Panc1 (cell line): ENCODE data around the gene MACIR. TPM values are rescaled to one million over a fixed set of nuclear protein-coding genes. Genes with fewer than 3 reads are reported as not detected.

Experiments
- ATAC-seq: fragments of 200-7000 bp; cut with Tn5 transposase; 2 replicates; pipeline ENCODE4 v1.9.1; 2020; ENCODE audit warnings: mild to moderate bottlenecking, moderate library complexity
- BruUV-seq: library from RNA; stranded (reverse); fragments of 400-500 nt; replicated peaks from 2 replicates; lab custom pipeline; 2021; lab: Mats Ljungman, UMichigan
- CTCF ChIA-PET: fragments of 300-600 bp; sonication (Branson Sonifier 250); formaldehyde crosslinking; loops from one replicate; lab custom pipeline; 2022; ENCODE audit warnings: antibody characterized with exemption; lab: Charles Lee
- POLR2A ChIA-PET: fragments of 300-600 bp; sonication (Branson Sonifier 250); formaldehyde crosslinking; loops from one replicate; lab custom pipeline; 2022; ENCODE audit warnings: antibody characterized with exemption; lab: Charles Lee
- DNase-seq: peaks from one replicate; pipeline ENCODE4 v3.0.0-alpha.2; 2010; ENCODE audit warnings: low read depth, low spot score
- H3K27ac ChIP-seq: 2 replicates; pipeline ENCODE4 v1.5.1; 2011; ENCODE audit warnings: mild to moderate bottlenecking, low read length, inconsistent platforms
- H3K27me3 ChIP-seq: fragments of 200-500 bp; sonication (Bioruptor generic); 2 replicates; pipeline ENCODE4 v1.6.0; 2014; ENCODE audit warnings: low read length, inconsistent platforms; ENCODE audit not compliant: control insufficient read depth, insufficient read depth
- H3K36me3 ChIP-seq: fragments of 200-500 bp; sonication (Bioruptor generic); 2 replicates; pipeline ENCODE4 v1.5.1; 2014; ENCODE audit warnings: inconsistent platforms, mild to moderate bottlenecking, low read length, moderate library complexity; ENCODE audit not compliant: control insufficient read depth, insufficient read depth
- H3K4me1 ChIP-seq: 2 replicates; pipeline ENCODE4 v1.5.1; 2011; ENCODE audit warnings: inconsistent platforms, mild to moderate bottlenecking, low read length, moderate library complexity; ENCODE audit not compliant: control insufficient read depth, insufficient read depth
- H3K4me3 ChIP-seq, 2 experiments: 2 replicates each; pipeline ENCODE4 v1.5.1; 2011 to 2012; ENCODE audit warnings: low read depth in 2 of 2, low read length in 2 of 2, mild to moderate bottlenecking in 2 of 2, inconsistent platforms in 1 of 2, moderate library complexity in 1 of 2
- H3K9me3 ChIP-seq: fragments of 200-500 bp; sonication (Bioruptor generic); 2 replicates; pipeline ENCODE4 v1.5.1; 2014; ENCODE audit warnings: low read depth, mild to moderate bottlenecking, inconsistent platforms, low read length, moderate library complexity; ENCODE audit not compliant: control insufficient read depth, insufficient read depth
- CTCF ChIP-seq: fragments of 450-650 bp; IDR thresholded peaks from 2 replicates; pipeline ENCODE4 v1.5.1; 2017; ENCODE audit warnings: mild to moderate bottlenecking
- POLR2AphosphoS5 ChIP-seq: IDR thresholded peaks from 2 replicates; pipeline ENCODE4 v1.6.1; 2012; ENCODE audit warnings: mild to moderate bottlenecking, low read depth, low read length, moderate library complexity
- REST ChIP-seq, 2 experiments: IDR thresholded peaks; 2 replicates each; pipeline ENCODE4 v1.6.1; 2011 to 2012; ENCODE audit warnings: low read depth in 2 of 2, control low read depth in 1 of 2, low read length in 1 of 2, mild to moderate bottlenecking in 1 of 2, moderate library complexity in 1 of 2; ENCODE audit not compliant: insufficient read depth in 1 of 2
- SIN3A ChIP-seq: IDR thresholded peaks from 2 replicates; pipeline ENCODE4 v1.6.1; 2012; ENCODE audit warnings: low read depth, mild to moderate bottlenecking, low read length, moderate library complexity, borderline replicate concordance; ENCODE audit not compliant: insufficient read depth
- TCF7L2 ChIP-seq: IDR thresholded peaks from 2 replicates; pipeline ENCODE4 v1.6.1; 2011; ENCODE audit warnings: mild to moderate bottlenecking, low read depth, low read length, inconsistent platforms
- in situ Hi-C: cut with HindIII; loops from 2 replicates; pipeline ENCODE4 v1.10.0; 2016; ENCODE audit warnings: low sequenced_read_pairs, low pct_unique_long_range_greater_than_20kb
- intact Hi-C: fragments of 100-400 bp; cut with micrococcal nuclease; formaldehyde crosslinking; loops from one replicate; pipeline ENCODE4 v1.10.0; 2022; ENCODE audit not compliant: unreplicated experiment
- total RNA-seq: library from RNA; stranded (reverse); gene quantifications from one replicate; pipeline ENCODE4 v1.2.1, GENCODE V29; 2021; ENCODE audit not compliant: unreplicated experiment

Gene MACIR
- total RNA-seq, 1 experiment from 2014 or later: 11.0 TPM

- ATAC-seq (no peak), DNase-seq (no peak)
- H3K9me3 ChIP-seq: no peaks in the 10 kb centered on the region
- intact Hi-C loops (no loop called here), in situ Hi-C loops (no loop called here)
- H3K4me1 ChIP-seq: peaks cover 3% of the 10 kb centered on the region
- no peak overlapping the region for H3K27ac ChIP-seq
- H3K36me3 ChIP-seq: no peaks in the 10 kb centered on the region
- no peak overlapping the region for H3K4me3 ChIP-seq
- POLR2A ChIA-PET: interaction anchor here (0.7 kb wide), 1 partner anchor 72 kb away, joined by 6 read pairs; no protein-coding TSS in a partner anchor
- no TSS peak for BruUV-seq
- TF ChIP-seq TCF7L2 (no peak), REST (IDR thresholded peaks at IDR 0.05; ENCODE audit: insufficient read depth in 1 of 2, low read depth in 2 of 2, low read length in 1 of 2) (no peak), SIN3A (no peak), CTCF (no peak), POLR2AphosphoS5 (no peak)
- CTCF ChIA-PET: no interaction called here
- no peaks in the 10 kb centered on the region for H3K27me3 ChIP-seq
These were observed 25.3 kb downstream of the MACIR start for GRCh38 chr5:103283869-103284268.

- no peak for ATAC-seq
These were observed 28.1 kb downstream of the MACIR start for GRCh38 chr5:103286622-103287021.

More at GRCh38 chr5:103286622-103287021, 28.1 kb downstream of the MACIR start:
- Histone ChIP-seq H3K36me3 (no peaks in the 10 kb centered on the region), H3K27me3 (no peaks in the 10 kb centered on the region), H3K4me3 (no peak overlapping the region), H3K9me3 (no peaks in the 10 kb centered on the region), H3K27ac (no peak overlapping the region), H3K4me1 (peaks cover 3% of the 10 kb centered on the region)
- ChIA-PET POLR2A (no interaction called here), CTCF (no interaction called here)
- in situ Hi-C loops (no loop called here), intact Hi-C loops (no loop called here)
- TF ChIP-seq CTCF (no peak), REST (IDR thresholded peaks at IDR 0.05; ENCODE audit: insufficient read depth in 1 of 2, low read depth in 2 of 2, low read length in 1 of 2) (no peak), TCF7L2 (no peak), SIN3A (no peak), POLR2AphosphoS5 (no peak)
- no TSS peak for BruUV-seq
- no peak for DNase-seq
